Ishikawa (cell line): ENCODE data around the gene PTPRM.

Experiments
- CEBPB ChIP-seq: IDR thresholded peaks from 2 replicates; pipeline ENCODE4 v1.6.1; 2012
- CREB1 ChIP-seq: IDR thresholded peaks from 2 replicates; pipeline ENCODE4 v1.6.1; 2012; ENCODE audit warnings: low read depth
- EGR1 ChIP-seq: IDR thresholded peaks from 2 replicates; pipeline ENCODE4 v1.6.1; 2012
- EP300 ChIP-seq: IDR thresholded peaks from 2 replicates; pipeline ENCODE4 v1.6.1; 2012; ENCODE audit warnings: borderline replicate concordance
- FOXM1 ChIP-seq: IDR thresholded peaks from 2 replicates; pipeline ENCODE4 v1.6.1; 2012; ENCODE audit warnings: low read depth, borderline replicate concordance
- NFIC ChIP-seq: IDR thresholded peaks from 2 replicates; pipeline ENCODE4 v1.6.1; 2012
- RAD21 ChIP-seq: IDR thresholded peaks from 2 replicates; pipeline ENCODE4 v1.6.1; 2012; ENCODE audit warnings: low read depth
- REST ChIP-seq: IDR thresholded peaks from 2 replicates; pipeline ENCODE4 v1.6.1; 2012; ENCODE audit warnings: low read depth, mild to moderate bottlenecking
- TAF1 ChIP-seq: IDR thresholded peaks from 2 replicates; pipeline ENCODE4 v1.6.1; 2012; ENCODE audit warnings: low read depth, mild to moderate bottlenecking
- TCF12 ChIP-seq: IDR thresholded peaks from 2 replicates; pipeline ENCODE4 v1.6.1; 2012; ENCODE audit warnings: low read depth
- TEAD4 ChIP-seq: IDR thresholded peaks from 2 replicates; pipeline ENCODE4 v1.6.1; 2012
- YY1 ChIP-seq: IDR thresholded peaks from 2 replicates; pipeline ENCODE4 v1.6.1; 2012; ENCODE audit warnings: low read depth
- ZBTB7A ChIP-seq: IDR thresholded peaks from 2 replicates; pipeline ENCODE4 v1.6.1; 2012; ENCODE audit warnings: low read depth
- TF ChIP-seq, protein P1 (sequence below): IDR thresholded peaks from 2 replicates; pipeline ENCODE4 v1.6.1; 2012
- TF ChIP-seq, protein P2 (sequence below): IDR thresholded peaks from 2 replicates; pipeline ENCODE4 v1.6.1; 2012

Gene PTPRM

DNA sequence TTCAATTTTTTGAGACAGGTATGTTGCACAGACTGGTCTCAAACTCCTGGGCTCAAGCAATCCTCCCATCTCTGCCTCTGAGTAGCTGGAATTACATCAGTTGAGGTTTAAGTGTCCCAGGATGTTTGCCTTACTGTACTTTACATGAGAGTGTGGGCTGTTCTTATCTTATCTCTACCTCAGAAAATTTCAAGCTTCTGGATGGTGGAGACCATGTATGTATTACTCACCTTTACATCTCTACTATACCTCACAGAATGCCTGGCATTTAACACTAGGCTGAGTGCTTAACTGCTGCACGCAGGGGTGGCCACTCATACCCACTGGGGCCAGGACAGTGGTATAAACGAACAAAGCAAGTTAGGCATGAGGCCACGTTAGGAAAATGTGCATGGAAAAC lies 770.1 kb downstream of the PTPRM start:
- TF ChIP-seq YY1: no peak

DNA sequence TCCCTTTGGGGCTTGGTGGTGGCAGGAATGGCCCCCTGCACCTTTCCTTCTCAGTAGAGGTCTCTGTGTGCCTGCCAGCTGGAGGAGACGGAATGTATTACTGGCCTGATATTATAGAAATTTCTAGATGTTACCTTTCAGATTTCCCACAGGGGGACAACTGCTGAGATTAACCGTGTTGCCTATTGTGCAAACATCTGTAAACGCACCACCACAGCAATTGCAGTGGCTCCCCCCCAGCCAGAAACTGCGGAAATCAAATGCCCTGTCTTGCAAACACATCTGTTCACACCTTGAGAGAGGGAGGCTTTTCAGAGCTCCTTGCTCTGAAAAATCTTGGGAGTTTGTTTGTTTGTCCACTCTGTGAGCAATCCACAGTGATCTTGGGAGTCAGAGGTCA lies 772.1 kb downstream of the PTPRM start:
- no peak for TF ChIP-seq TAF1
- no peak for TF ChIP-seq ZBTB7A
- TF ChIP-seq, protein P1, sequence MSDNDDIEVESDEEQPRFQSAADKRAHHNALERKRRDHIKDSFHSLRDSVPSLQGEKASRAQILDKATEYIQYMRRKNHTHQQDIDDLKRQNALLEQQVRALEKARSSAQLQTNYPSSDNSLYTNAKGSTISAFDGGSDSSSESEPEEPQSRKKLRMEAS: no peak
- TF ChIP-seq TEAD4: no peak

GRCh38 chr18:8339952-8340351 lies 772.8 kb downstream of the PTPRM start:
- TF ChIP-seq, protein P2, sequence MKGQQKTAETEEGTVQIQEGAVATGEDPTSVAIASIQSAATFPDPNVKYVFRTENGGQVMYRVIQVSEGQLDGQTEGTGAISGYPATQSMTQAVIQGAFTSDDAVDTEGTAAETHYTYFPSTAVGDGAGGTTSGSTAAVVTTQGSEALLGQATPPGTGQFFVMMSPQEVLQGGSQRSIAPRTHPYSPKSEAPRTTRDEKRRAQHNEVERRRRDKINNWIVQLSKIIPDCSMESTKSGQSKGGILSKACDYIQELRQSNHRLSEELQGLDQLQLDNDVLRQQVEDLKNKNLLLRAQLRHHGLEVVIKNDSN: no peak
- TF ChIP-seq TCF12 (no peak), TEAD4 (no peak), EGR1 (no peak), CREB1 (no peak), FOXM1 (no peak), TAF1 (no peak), RAD21 (no peak), REST (no peak), CEBPB (no peak), EP300 (no peak), YY1 (no peak), NFIC (no peak), ZBTB7A (no peak)
- TF ChIP-seq, protein P1: no peak

GRCh38 chr18:8341481-8342230 lies 774.5 kb downstream of the PTPRM start:
- TF ChIP-seq NFIC (no peak), EP300 (no peak), YY1 (no peak), TCF12 (no peak), CEBPB (no peak), EGR1 (no peak), CREB1 (no peak), ZBTB7A (no peak), TAF1 (no peak)
- TF ChIP-seq, protein P1: no peak
- TF ChIP-seq, protein P2: no peak

DNA sequence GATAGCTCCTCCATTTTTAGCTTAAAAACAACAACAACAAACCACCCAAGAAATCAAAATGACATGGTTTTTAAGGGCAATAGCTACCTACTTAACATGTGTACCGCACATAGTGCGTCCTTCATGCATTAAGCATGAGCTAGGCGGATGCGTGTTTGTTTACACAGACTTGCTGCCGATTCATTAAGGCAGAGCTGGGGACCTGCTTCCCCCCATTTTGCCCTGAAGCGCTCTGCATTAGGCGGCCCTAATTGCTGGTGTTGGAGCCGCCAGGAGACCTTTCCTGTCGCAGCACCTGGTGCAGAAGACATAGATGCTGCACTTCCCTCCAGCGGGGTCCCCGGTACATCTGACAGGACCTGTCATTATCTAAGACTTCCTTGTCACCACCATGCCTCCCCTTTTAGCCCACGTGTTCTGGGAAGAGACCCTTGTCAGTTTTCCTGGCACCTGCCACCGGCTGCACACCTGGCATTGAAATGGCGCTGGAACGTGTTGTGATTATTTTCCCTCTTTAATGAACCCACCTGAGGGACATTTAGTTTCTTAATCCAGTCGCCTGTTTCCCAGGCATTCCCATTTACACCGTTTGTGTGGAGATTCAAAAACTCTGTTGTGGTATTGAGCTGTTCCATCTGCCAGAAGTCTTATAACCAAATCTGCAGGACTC lies 781.1 kb downstream of the PTPRM start:
- TF ChIP-seq YY1 (no peak), EGR1 (no peak), NFIC (no peak), EP300 (no peak), REST (no peak), FOXM1 (no peak), TEAD4 (no peak), ZBTB7A (no peak), CEBPB (no peak), TCF12 (no peak), CREB1 (no peak), RAD21 (no peak), TAF1 (no peak)
- TF ChIP-seq, protein P1: no peak
- TF ChIP-seq, protein P2: no peak
